NCI-H2029 (cell line): ENCODE results near the gene TTC24.
"Not testable (repeated sequence)": the region's sequence is repeated elsewhere in the genome, so short reads cannot be mapped to it uniquely, and the experiment has no call there.

Experiments used
- DNase-seq: peaks from one replicate; lab custom pipeline; 2025; lab: John Stamatoyannopoulos, UW

TTC24 gene

DNA sequence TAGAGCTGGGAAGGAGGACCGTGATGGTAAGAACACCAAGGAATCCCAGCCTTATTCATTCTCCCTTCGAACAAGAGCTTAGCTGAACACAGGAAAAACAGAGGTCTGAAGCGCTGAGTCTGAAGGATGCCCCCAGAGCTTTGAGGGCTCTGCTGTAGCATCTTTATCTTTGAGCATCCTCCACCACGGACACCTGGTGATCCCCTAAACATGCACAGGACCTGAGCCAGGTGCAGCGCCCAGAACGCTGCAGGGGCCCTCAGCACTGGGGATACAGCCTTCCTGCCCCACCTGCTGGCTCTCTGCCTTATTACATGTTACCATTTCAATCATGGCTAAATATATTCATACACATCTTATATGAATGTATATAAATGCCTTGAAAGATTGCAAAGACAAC is 29.5 kb downstream of the TTC24 start:
- no peak for DNase-seq

DNA sequence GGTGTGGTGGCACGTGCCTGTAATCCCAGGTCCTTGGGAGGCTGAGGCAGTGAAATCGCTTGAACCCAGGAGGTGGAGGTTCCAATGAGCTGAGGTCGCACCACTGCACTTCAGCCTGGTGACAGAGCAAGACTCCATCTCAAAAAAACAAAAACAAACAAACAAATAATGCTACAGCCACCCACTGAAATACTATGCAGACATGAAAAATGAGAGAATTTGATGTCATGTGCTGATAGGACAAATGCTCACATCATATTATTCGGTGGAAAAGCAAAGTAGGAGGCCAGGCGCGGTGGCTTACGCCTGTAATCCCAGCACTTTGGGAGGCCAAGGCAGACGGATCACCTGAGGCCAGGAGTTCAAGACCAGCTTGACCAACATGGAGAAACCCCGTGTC is 30.5 kb downstream of the TTC24 start:
- DNase-seq = not testable (repeated sequence)

DNA sequence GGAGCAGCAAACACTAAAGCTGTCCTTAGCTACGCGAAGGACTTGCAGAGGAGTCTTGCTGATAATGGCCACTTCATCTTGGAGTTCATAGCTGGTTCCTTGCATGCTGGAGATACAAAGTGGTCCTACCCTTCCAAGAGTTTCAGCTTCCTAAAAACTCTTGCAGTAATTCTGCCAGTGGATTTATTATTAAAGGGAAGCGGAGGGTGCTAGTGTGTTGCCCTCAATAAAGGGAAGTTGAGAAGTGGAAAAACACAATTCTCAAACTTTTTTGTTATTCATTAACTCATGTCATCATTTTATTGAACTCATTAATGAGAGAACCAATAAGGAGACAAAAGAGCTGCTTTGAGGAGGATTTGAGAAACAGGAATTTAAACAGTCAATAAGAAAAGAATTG is 33.1 kb downstream of the TTC24 start:
- no peak for DNase-seq

DNA sequence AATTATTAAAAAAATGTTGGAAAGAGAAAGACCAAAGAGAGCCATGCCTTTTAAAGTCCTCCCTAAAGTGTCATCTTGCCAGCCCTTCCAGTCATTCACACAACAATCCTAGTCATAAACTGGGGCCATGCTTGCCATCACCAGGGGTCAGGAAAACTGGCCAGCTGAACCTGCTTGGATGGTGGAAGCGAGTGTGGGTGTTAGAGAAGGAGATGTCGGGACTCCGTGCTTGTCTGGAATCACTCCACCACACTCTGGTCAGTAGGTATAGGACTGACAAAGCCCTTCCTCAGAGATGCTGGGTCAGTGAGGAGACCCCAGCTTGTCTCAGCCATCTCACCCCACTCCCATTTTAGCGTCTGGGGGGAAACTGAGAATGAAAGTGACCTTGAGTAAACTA is 36.4 kb downstream of the TTC24 start:
- no peak for DNase-seq

DNA sequence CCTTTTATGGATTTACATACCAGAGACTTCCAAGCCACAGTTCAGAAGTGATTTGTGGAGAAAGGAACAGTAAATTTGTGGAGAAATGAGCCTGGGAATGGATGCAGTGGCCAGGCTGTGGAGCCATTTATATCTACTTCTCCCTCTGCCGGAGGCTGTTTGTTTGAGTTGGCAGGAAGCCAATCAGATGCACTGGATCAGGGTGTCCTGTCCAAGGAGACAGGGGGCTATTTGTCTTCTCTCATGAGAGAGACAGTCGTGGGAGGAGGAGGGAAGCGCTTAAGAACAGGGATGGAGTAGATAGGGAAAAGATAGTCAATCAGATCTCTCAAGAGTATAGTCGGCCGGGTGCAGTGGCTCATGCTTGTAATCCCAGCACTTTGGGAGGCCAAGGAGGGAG is 36.9 kb downstream of the TTC24 start:
- DNase-seq = peak; percentile 51

DNA sequence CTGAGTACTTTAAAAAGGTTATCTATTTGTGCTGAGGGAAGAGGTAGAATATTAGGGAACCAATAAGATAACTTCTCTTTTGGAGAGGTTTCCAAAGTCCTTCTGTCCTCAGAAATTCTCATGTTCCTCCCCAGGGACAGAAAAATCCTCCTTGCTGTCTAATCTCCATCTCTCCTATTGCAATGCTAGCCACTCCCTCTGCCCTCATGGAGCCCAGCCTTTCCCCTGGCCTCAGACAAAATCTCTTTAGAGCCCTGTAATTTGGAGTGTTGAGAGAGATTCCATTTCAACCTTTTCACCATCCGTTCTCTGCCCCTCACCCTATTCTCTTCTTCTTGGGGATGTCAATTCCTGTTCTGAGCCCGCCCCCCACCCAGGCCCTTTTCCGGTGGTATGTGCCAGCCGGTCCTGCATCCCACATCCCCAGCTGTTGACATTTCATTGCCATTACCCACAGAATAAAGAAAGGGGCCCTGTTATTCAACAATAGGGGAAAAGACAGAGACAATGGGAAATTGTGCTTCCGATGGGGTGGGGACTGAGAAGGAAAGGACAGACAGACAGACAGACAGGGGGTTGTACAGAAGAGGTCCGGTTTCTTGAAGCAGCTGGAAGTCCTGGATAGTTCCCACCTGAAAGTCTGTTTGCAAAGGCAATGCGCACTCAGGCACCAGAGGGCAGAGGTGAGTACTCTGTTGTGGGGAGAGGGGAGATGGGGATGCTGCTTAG is 39.5 kb downstream of the TTC24 start, which contains the start of gene HAPLN2:
TSS of gene HAPLN2 (plus strand) at position 563 of the 729 bp plus-strand sequence. CDS start 4,076 bp downstream, outside the sequence.
- DNase-seq = no peak

DNA sequence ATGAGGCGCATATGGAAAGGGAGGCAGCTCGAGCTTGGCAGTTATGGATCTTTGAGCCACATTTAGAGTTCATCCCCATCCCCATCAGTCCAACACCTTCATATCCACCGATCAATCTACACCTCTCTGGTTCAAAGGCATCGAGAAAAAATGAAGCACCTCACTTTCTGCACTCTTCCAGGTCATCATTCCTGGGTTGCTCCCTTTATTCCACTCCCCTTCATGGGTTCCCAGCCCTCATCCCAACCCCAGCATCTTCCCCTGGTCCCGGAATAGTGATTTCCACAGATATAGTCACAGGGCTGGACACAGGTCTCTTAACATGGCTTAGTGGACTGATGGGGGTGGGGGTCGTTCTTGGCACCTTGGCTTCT is 40.0 kb downstream of the TTC24 start:
- no peak for DNase-seq

DNA sequence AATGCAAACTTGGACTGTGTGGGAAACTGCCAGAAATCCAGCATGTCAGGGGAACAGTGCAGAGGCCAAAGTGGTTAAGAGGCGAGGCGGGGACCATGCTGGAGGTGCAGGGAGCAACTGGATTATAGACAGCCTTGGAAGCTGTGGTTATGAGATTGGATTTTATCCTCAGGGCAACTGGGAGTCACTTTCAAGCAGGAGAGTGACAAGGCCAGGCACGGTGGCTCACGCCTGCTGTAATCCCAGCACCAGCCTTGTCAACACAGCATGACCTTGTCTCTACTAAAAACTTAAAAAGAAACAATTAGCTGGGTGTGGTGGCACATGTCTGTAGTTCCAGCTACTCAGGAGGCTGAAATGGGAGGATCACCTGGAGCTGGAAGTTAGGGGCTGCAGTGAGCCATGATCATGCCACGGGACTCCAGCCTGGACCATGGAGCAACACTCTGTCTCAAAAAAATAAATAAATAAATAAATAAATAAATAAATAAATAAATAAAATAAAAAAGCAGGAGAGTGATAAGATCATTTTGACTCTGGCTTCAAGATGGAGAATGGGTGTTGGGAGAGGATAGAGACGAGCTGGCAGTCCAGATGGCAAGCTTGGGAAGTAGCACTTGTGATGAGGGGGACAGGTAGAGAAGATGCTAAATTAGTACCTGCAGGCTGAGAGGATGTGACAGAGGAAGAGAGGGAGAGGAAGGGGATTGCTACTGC is 43.2 kb downstream of the TTC24 start:
- no peak for DNase-seq

DNA sequence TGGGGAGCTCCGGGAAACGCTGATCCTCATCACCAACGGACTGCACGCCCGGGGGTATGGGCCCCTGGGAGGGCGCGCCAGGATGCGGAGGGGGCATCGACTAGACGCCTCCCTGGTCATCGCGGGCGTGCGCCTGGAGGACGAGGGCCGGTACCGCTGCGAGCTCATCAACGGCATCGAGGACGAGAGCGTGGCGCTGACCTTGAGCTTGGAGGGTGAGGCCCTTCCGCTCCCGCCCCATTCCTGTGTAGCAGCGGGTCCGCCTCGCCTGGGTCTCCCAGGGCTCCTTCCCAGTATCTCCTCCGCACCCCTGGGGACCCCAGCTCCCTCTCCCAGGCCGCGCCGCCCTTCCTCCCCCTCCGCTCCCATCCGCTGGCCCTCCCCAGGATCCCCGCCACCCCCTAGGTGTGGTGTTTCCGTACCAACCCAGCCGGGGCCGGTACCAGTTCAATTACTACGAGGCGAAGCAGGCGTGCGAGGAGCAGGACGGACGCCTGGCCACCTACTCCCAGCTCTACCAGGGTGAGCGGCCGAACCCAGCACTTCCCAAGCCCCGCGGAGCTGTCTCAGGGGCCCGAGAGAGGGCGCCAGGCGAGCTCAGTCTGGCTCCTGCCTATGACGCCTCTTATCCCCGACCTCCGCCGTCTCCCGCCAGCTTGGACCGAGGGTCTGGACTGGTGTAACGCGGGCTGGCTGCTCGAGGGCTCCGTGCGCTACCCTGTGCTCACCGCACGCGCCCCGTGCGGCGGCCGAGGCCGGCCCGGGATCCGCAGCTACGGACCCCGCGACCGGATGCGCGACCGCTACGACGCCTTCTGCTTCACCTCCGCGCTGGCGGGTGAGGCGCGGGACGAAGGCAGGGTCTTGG is 44.7 kb downstream of the TTC24 start:
- DNase-seq = no peak

DNA sequence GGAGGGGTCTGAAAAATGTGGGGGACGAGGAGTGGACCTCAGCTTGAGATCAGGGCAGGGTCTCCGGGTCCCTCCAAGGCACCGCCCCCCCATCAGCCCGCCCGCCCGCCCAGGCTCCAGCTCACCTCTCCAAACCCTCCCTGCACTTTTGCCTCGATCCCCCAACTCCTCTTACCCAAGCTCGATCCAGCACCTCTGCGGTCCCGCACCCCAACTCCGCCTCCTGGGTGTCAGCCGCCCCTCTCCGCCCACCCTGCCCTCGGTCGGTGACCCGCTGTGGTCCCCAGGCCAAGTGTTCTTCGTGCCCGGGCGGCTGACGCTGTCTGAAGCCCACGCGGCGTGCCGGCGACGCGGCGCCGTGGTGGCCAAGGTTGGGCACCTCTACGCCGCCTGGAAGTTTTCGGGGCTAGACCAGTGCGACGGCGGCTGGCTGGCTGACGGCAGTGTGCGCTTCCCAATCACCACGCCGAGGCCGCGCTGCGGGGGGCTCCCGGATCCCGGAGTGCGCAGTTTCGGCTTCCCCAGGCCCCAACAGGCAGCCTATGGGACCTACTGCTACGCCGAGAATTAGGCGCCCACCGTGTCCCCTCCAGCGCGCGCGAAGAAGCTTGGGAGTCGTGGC is 45.4 kb downstream of the TTC24 start:
- no peak for DNase-seq

DNA sequence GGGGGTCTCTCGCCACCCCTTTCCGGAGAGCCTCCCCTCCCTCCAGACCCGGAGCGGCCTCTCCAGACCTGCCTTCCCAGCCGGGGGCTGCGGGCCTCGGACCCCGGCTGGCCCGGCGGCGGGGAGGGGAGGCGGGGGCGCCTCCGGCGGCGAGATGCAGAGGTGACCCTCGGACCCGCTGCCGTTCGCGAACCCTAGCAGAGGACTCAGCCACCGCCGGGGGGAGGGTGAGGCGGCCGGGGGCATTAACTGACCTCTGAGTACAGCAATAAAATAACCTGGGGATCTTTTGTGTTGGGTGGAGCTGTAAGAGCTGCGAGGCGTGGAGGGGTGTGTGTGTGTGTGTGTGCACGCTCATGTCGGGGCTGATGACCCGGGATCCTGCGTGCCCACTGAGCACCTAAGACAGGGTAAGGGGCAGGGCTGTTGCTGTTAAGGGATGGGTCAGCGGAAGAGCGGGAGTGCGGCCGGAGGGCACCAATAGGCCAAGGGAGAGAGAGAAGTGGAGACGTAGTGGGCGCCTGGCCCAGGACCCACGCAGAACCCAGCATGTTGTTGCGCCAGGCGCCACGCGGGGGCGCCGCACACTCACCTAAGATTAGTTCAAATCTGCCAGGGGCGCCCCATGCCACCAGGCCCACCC is 46.0 kb downstream of the TTC24 start:
- no peak for DNase-seq

DNA sequence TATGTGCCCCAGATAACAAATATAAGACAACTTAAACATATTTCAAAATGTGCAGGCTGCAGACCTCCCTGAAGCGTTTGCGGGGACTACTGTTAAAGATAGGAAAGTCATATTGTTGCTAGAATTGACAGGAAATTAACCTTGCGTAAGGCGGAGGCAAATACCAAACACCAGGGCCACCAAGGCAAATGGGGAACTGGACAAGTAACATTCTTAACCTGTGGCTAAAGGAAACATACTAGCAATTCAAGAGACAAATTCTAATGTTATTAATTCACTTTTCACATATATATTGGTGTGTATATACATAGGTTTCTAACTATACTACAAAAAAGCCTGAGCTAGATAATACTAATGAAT is 46.5 kb downstream of the TTC24 start:
- no peak for DNase-seq

DNA sequence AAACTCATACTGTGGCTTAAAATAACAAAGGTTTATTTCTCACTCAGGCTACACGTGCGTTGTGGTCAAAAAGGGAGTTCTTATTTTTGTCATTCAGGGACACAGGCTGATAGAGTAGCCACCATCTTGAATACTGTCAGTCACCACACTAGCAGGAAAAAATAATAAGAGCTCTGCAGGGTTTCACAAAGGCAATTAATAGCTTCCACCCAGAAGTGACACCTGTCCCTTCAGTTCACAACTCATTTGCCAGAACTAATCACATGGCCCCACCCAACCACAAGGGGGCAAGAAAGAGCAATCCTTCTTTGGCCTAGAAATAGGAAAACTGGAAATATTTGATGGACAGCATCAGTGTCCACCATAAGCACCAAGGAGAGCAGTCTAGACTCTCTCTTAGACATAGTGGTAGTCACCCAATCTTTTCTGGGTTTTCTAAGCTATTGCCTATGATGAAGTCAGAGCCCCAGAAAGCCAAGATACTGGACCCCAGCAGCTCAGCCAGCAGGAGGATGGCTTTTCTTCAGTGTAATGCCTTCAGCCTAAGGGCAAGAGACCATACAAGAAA is 47.9 kb downstream of the TTC24 start:
- peak; percentile 26 for DNase-seq

DNA sequence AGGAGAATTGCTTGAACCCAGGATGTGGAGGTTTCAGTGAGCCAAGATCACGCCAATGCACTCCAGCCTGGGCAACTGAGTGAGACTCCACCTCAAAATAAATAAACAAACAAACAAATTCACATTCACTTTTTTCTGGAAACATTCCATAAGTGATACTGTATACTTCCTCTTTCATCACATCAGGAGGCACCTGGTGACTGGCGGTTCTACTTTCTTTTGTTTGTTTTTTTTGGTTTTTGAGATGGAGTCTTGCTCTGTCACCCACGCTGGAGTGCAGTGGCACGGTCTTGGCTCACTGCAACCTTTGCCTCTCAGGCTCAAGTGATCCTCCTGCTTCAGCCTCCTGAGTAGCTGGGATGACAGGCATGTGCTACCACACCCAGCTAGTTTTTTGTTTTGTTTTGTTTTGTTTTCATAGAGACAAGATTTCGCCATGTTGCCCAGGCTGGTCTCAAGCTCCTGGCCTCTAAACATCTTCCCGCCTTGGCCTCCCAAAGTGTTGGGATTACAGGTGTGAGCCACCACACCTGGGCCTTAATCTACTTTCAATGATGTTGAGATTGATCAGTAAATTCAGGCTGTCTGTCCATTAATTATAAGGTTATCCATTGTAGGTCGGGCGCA is 50.4 kb downstream of the TTC24 start:
- no peak for DNase-seq

DNA sequence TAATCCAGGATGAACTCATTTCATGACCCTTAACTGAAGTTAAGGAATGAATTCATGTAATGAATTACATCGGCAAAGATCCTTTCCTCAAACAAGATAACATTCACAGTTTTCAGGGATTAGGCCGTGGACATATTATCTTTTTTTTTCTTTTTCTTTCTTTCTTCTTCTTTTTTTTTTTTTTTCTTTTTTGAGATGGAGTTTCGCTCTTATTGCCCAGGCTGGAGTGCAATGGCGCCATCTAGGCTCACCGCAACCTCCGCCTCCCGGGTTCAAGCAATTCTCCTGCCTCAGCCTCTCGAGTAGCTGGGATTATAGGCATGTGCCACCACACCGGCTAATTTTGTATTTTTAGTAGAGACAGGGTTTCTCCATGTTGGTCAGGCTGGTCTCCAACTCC is 51.6 kb downstream of the TTC24 start:
- DNase-seq = not testable (repeated sequence)

DNA sequence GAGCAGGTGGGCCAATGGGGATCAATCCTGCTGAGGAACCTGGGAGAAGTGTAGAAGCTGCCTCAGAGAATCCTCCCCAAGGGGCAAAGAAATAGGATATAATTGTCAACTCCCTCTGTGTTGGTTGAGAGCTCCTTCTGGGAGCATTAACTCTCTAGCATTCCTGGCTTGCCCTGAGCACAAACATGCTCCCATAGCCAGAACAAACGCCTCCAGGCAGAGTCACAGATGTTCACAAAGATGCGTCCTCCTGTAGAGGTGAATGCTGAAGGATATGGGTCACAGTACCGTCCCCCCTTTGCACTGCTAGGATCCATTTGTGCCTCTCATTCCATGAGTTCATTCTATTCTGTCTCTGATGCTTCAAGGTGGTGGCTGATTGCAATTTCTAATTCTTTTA is 52.8 kb downstream of the TTC24 start:
- no peak for DNase-seq
